ENCODE measurements around the gene GORASP1.

The GORASP1 gene

GRCh38 chr3:39114456-39114855, 7.0 kb upstream of the GORASP1 start:
- no peak overlapping the region for H3K4me3 ChIP-seq (ENCODE audit: low read length)
- H3K36me3 ChIP-seq (ENCODE audit: control insufficient read depth, low read depth, low read length), result no peaks in the 10 kb centered on the region
- no peaks in the 10 kb centered on the region for H3K9me3 ChIP-seq (ENCODE audit: control insufficient read depth, low read depth, low read length)
- no peaks in the 10 kb centered on the region for H3K27me3 ChIP-seq (ENCODE audit: control insufficient read depth, insufficient read depth, low read length)
- no peak overlapping the region for H3K9ac ChIP-seq (ENCODE audit: low read length)
- H3K4me1 ChIP-seq (ENCODE audit: control insufficient read depth, low read depth, low read length), result no peaks in the 10 kb centered on the region
- no peak overlapping the region for H3K27ac ChIP-seq (ENCODE audit: low read length)

- no peaks in the 10 kb centered on the region for H3K9me3 ChIP-seq (ENCODE audit: control insufficient read depth, low read depth, low read length)
- H3K9ac ChIP-seq (ENCODE audit: low read length), result no peak overlapping the region
- H3K4me3 ChIP-seq (ENCODE audit: low read length), result no peak overlapping the region
- peaks cover 2% of the 10 kb centered on the region for H3K4me1 ChIP-seq (ENCODE audit: control insufficient read depth, low read depth, low read length)
- no peaks in the 10 kb centered on the region for H3K36me3 ChIP-seq (ENCODE audit: control insufficient read depth, low read depth, low read length)
- H3K27me3 ChIP-seq (ENCODE audit: control insufficient read depth, insufficient read depth, low read length), result peaks cover 10% of the 10 kb centered on the region
- H3K27ac ChIP-seq (ENCODE audit: low read length), result no peak overlapping the region
Measured at GRCh38 chr3:39113291-39113690, 5.9 kb upstream of the GORASP1 start.

- H3K9me3 ChIP-seq (ENCODE audit: control insufficient read depth, low read depth, low read length), result no peaks in the 10 kb centered on the region
- peaks cover 6% of the 10 kb centered on the region for H3K4me1 ChIP-seq (ENCODE audit: control insufficient read depth, low read depth, low read length)
- no peaks in the 10 kb centered on the region for H3K36me3 ChIP-seq (ENCODE audit: control insufficient read depth, low read depth, low read length)
- H3K27me3 ChIP-seq (ENCODE audit: control insufficient read depth, insufficient read depth, low read length), result peaks cover 13% of the 10 kb centered on the region
- no peak overlapping the region for H3K4me3 ChIP-seq (ENCODE audit: low read length)
- H3K27ac ChIP-seq (ENCODE audit: low read length), result no peak overlapping the region
- no peak overlapping the region for H3K9ac ChIP-seq (ENCODE audit: low read length)
Measured at GRCh38 chr3:39112535-39112934, 5.1 kb upstream of the GORASP1 start.

- H3K36me3 ChIP-seq (ENCODE audit: control insufficient read depth, low read depth, low read length), result no peaks in the 10 kb centered on the region
- H3K4me1 ChIP-seq (ENCODE audit: control insufficient read depth, low read depth, low read length), result peaks cover 6% of the 10 kb centered on the region
- H3K9me3 ChIP-seq (ENCODE audit: control insufficient read depth, low read depth, low read length), result no peaks in the 10 kb centered on the region
- no peak overlapping the region for H3K27ac ChIP-seq (ENCODE audit: low read length)
- no peak overlapping the region for H3K9ac ChIP-seq (ENCODE audit: low read length)
- H3K4me3 ChIP-seq (ENCODE audit: low read length), result no peak overlapping the region
- peaks cover 13% of the 10 kb centered on the region for H3K27me3 ChIP-seq (ENCODE audit: control insufficient read depth, insufficient read depth, low read length)
Measured at GRCh38 chr3:39112113-39112512, 4.7 kb upstream of the GORASP1 start.

- H3K9ac ChIP-seq (ENCODE audit: low read length), result no peak overlapping the region
- H3K4me3 ChIP-seq (ENCODE audit: low read length), result no peak overlapping the region
- H3K4me1 ChIP-seq (ENCODE audit: control insufficient read depth, low read depth, low read length), result peaks cover 8% of the 10 kb centered on the region
- peaks cover 21% of the 10 kb centered on the region for H3K27me3 ChIP-seq (ENCODE audit: control insufficient read depth, insufficient read depth, low read length)
- no peak overlapping the region for H3K27ac ChIP-seq (ENCODE audit: low read length)
- no peaks in the 10 kb centered on the region for H3K36me3 ChIP-seq (ENCODE audit: control insufficient read depth, low read depth, low read length)
- H3K9me3 ChIP-seq (ENCODE audit: control insufficient read depth, low read depth, low read length), result no peaks in the 10 kb centered on the region
Measured at GRCh38 chr3:39110041-39110639, 2.7 kb upstream of the GORASP1 start.

- peaks cover 8% of the 10 kb centered on the region for H3K4me1 ChIP-seq (ENCODE audit: control insufficient read depth, low read depth, low read length)
- no peak overlapping the region for H3K4me3 ChIP-seq (ENCODE audit: low read length)
- H3K27ac ChIP-seq (ENCODE audit: low read length), result no peak overlapping the region
- H3K36me3 ChIP-seq (ENCODE audit: control insufficient read depth, low read depth, low read length), result no peaks in the 10 kb centered on the region
- no peak overlapping the region for H3K9ac ChIP-seq (ENCODE audit: low read length)
- H3K27me3 ChIP-seq (ENCODE audit: control insufficient read depth, insufficient read depth, low read length), result peaks cover 21% of the 10 kb centered on the region
- no peaks in the 10 kb centered on the region for H3K9me3 ChIP-seq (ENCODE audit: control insufficient read depth, low read depth, low read length)
Measured at GRCh38 chr3:39109086-39109485, 1.7 kb upstream of the GORASP1 start.

GRCh38 chr3:39108200-39108710, 828 bp upstream of the GORASP1 start:
- Histone ChIP-seq H3K4me1 (ENCODE audit: control insufficient read depth, low read depth, low read length) (peaks cover 8% of the 10 kb centered on the region), H3K36me3 (ENCODE audit: control insufficient read depth, low read depth, low read length) (no peaks in the 10 kb centered on the region), H3K4me3 (ENCODE audit: low read length) (peak overlapping the region; percentile 92), H3K9ac (ENCODE audit: low read length) (peak overlapping the region; percentile 65), H3K27me3 (ENCODE audit: control insufficient read depth, insufficient read depth, low read length) (peaks cover 21% of the 10 kb centered on the region), H3K27ac (ENCODE audit: low read length) (no peak overlapping the region), H3K9me3 (ENCODE audit: control insufficient read depth, low read depth, low read length) (no peaks in the 10 kb centered on the region)

- no peaks in the 10 kb centered on the region for H3K9me3 ChIP-seq (ENCODE audit: control insufficient read depth, low read depth, low read length)
- peaks cover 8% of the 10 kb centered on the region for H3K4me1 ChIP-seq (ENCODE audit: control insufficient read depth, low read depth, low read length)
- H3K36me3 ChIP-seq (ENCODE audit: control insufficient read depth, low read depth, low read length), result no peaks in the 10 kb centered on the region
- H3K4me3 ChIP-seq (ENCODE audit: low read length), result peak overlapping the region; percentile 92
- peak overlapping the region; percentile 65 for H3K9ac ChIP-seq (ENCODE audit: low read length)
- H3K27me3 ChIP-seq (ENCODE audit: control insufficient read depth, insufficient read depth, low read length), result peaks cover 21% of the 10 kb centered on the region
- no peak overlapping the region for H3K27ac ChIP-seq (ENCODE audit: low read length)
Measured at GRCh38 chr3:39106851-39107387, 508 bp downstream of the GORASP1 start.

GRCh38 chr3:39106281-39106811, 1.1 kb downstream of the GORASP1 start:
- H3K4me3 ChIP-seq (ENCODE audit: low read length), result peak overlapping the region; percentile 92
- no peaks in the 10 kb centered on the region for H3K9me3 ChIP-seq (ENCODE audit: control insufficient read depth, low read depth, low read length)
- H3K9ac ChIP-seq (ENCODE audit: low read length), result peak overlapping the region; percentile 65
- no peaks in the 10 kb centered on the region for H3K36me3 ChIP-seq (ENCODE audit: control insufficient read depth, low read depth, low read length)
- peaks cover 8% of the 10 kb centered on the region for H3K4me1 ChIP-seq (ENCODE audit: control insufficient read depth, low read depth, low read length)
- H3K27ac ChIP-seq (ENCODE audit: low read length), result no peak overlapping the region
- H3K27me3 ChIP-seq (ENCODE audit: control insufficient read depth, insufficient read depth, low read length), result peaks cover 21% of the 10 kb centered on the region

- Histone ChIP-seq H3K4me1 (ENCODE audit: control insufficient read depth, low read depth, low read length) (peaks cover 8% of the 10 kb centered on the region), H3K27me3 (ENCODE audit: control insufficient read depth, insufficient read depth, low read length) (peaks cover 21% of the 10 kb centered on the region), H3K4me3 (ENCODE audit: low read length) (no peak overlapping the region), H3K9me3 (ENCODE audit: control insufficient read depth, low read depth, low read length) (no peaks in the 10 kb centered on the region), H3K27ac (ENCODE audit: low read length) (no peak overlapping the region), H3K36me3 (ENCODE audit: control insufficient read depth, low read depth, low read length) (no peaks in the 10 kb centered on the region), H3K9ac (ENCODE audit: low read length) (no peak overlapping the region)
Measured at GRCh38 chr3:39105687-39106063, 1.8 kb downstream of the GORASP1 start.

- no peaks in the 10 kb centered on the region for H3K9me3 ChIP-seq (ENCODE audit: control insufficient read depth, low read depth, low read length)
- H3K27me3 ChIP-seq (ENCODE audit: control insufficient read depth, insufficient read depth, low read length), result peaks cover 21% of the 10 kb centered on the region
- H3K9ac ChIP-seq (ENCODE audit: low read length), result no peak overlapping the region
- H3K27ac ChIP-seq (ENCODE audit: low read length), result no peak overlapping the region
- H3K36me3 ChIP-seq (ENCODE audit: control insufficient read depth, low read depth, low read length), result no peaks in the 10 kb centered on the region
- no peak overlapping the region for H3K4me3 ChIP-seq (ENCODE audit: low read length)
- peaks cover 8% of the 10 kb centered on the region for H3K4me1 ChIP-seq (ENCODE audit: control insufficient read depth, low read depth, low read length)
Measured at GRCh38 chr3:39104961-39105686, 2.3 kb downstream of the GORASP1 start.
